ENCODE data around the gene PKIB. TPM values are rescaled to one million over a fixed set of nuclear protein-coding genes. Genes with fewer than 3 reads are reported as not detected.

Gene PKIB
- total and polyA plus RNA-seq, 2 donors (not counting 3 experiments of a cell fraction or from before 2014, with no cell fraction given): not detected

DNA sequence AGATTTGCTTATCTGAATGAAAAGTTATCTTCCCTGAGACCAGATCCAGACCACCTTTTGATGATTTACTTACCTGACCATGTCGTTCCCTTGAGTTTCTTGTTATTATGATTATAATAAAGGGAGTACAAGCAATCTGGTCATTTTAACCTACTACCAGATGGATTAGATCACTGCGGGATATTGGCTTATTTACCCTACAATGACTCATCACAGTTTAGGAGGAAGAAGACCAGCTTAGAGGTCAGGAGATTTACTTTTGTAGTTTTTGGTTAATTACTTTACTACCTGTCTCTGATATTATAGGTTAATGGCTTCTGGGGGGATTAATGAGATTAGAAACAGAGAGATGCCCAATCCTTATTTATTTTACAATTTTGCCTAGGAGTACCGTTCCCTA is 10.7 kb downstream of the PKIB start:
- DNase-seq (ENCODE audit: low read depth, low spot score): no peak
- H4K20me1 ChIP-seq (replicated peaks; ENCODE audit: control insufficient read depth, extremely low read depth, insufficient read depth, low read length): no peaks in the 10 kb centered on the region
- no peak overlapping the region for H3K4me2 ChIP-seq (ENCODE audit: insufficient read depth, low read length)
- H3K79me2 ChIP-seq (ENCODE audit: control insufficient read depth, insufficient read depth, low read length): no peaks in the 10 kb centered on the region
- no peak overlapping the region for H2AFZ ChIP-seq (ENCODE audit: low read depth, low read length)
- no peaks in the 10 kb centered on the region for H3K9me3 ChIP-seq (replicated peaks; ENCODE audit: control insufficient read depth, insufficient read depth, low read length)
- no peak overlapping the region for H3K27ac ChIP-seq (ENCODE audit: insufficient read depth, low read depth, low read length)
- H3K4me3 ChIP-seq (replicated peaks in 1 of 3; ENCODE audit: insufficient read depth in 1 of 3, low read depth in 1 of 3, low read length in 3 of 3): no peak overlapping the region
- intact Hi-C loops (cut with micrococcal nuclease): no loop called here
- H3K9ac ChIP-seq (replicated peaks; ENCODE audit: extremely low read depth, insufficient read depth, low read length): no peak overlapping the region
- H3K4me1 ChIP-seq (ENCODE audit: control insufficient read depth, extremely low read depth, insufficient read depth, low read length): no peaks in the 10 kb centered on the region
- dilution Hi-C loops (cut with MboI; ENCODE audit: extremely low pct_ligation_motif_present, low sequenced_read_pairs): no loop called here
- no TSS peak for BruUV-seq (replicated peaks)
- no peak for FAIRE-seq
- no peaks in the 10 kb centered on the region for H3K36me3 ChIP-seq (ENCODE audit: control insufficient read depth in 2 of 2, extremely low read depth in 1 of 2, insufficient read depth in 2 of 2, low read length in 2 of 2)
- no peaks in the 10 kb centered on the region for H3K27me3 ChIP-seq (ENCODE audit: control insufficient read depth in 2 of 2, insufficient read depth in 2 of 2, low read length in 2 of 2)
- no peak for TF ChIP-seq GATA2 (IDR thresholded peaks at IDR 0.05; ENCODE audit: insufficient read depth, insufficient read length, low read depth, low read length)
- no peak for TF ChIP-seq MYC (IDR thresholded peaks at IDR 0.05; ENCODE audit: low read depth, low read length)
- H3K9me1 ChIP-seq (replicated peaks; ENCODE audit: control insufficient read depth, extremely low read depth, insufficient read depth, low read length): no peaks in the 10 kb centered on the region
- ChIA-PET CTCF (interaction anchor here (1.0 kb wide), 1 partner anchor 11 kb away, joined by 3 read pairs; the partner anchor contains the start of gene PKIB), POLR2A (no interaction called here)

- intact Hi-C loops (cut with micrococcal nuclease): no loop called here
- no peak overlapping the region for H2AFZ ChIP-seq (ENCODE audit: low read depth, low read length)
- ChIA-PET POLR2A (no interaction called here), CTCF (no interaction called here)
- no peak overlapping the region for H3K4me2 ChIP-seq (ENCODE audit: insufficient read depth, low read length)
- H3K27ac ChIP-seq (ENCODE audit: insufficient read depth, low read depth, low read length): no peak overlapping the region
- no peaks in the 10 kb centered on the region for H3K9me3 ChIP-seq (replicated peaks; ENCODE audit: control insufficient read depth, insufficient read depth, low read length)
- no peak for DNase-seq (ENCODE audit: low read depth, low spot score)
- no peaks in the 10 kb centered on the region for H4K20me1 ChIP-seq (replicated peaks; ENCODE audit: control insufficient read depth, extremely low read depth, insufficient read depth, low read length)
- H3K27me3 ChIP-seq (ENCODE audit: control insufficient read depth in 2 of 2, insufficient read depth in 2 of 2, low read length in 2 of 2): no peaks in the 10 kb centered on the region
- dilution Hi-C loops (cut with MboI; ENCODE audit: extremely low pct_ligation_motif_present, low sequenced_read_pairs): no loop called here
- H3K4me3 ChIP-seq (replicated peaks in 1 of 3; ENCODE audit: insufficient read depth in 1 of 3, low read depth in 1 of 3, low read length in 3 of 3): no peak overlapping the region
- H3K79me2 ChIP-seq (ENCODE audit: control insufficient read depth, insufficient read depth, low read length): no peaks in the 10 kb centered on the region
- H3K9ac ChIP-seq (replicated peaks; ENCODE audit: extremely low read depth, insufficient read depth, low read length): no peak overlapping the region
- BruUV-seq (replicated peaks): no TSS peak
- H3K36me3 ChIP-seq (ENCODE audit: control insufficient read depth in 2 of 2, extremely low read depth in 1 of 2, insufficient read depth in 2 of 2, low read length in 2 of 2): no peaks in the 10 kb centered on the region
- no peaks in the 10 kb centered on the region for H3K4me1 ChIP-seq (ENCODE audit: control insufficient read depth, extremely low read depth, insufficient read depth, low read length)
- no peak for TF ChIP-seq MAX (IDR thresholded peaks at IDR 0.05; ENCODE audit: insufficient read depth, insufficient read length)
- no peak for TF ChIP-seq JUN (IDR thresholded peaks at IDR 0.05; ENCODE audit: borderline replicate concordance, insufficient read depth, insufficient read length, low read depth)
- TF ChIP-seq POLR2A (IDR thresholded peaks at IDR 0.05; ENCODE audit: low read depth, low read length): no peak
- TF ChIP-seq MYC (IDR thresholded peaks at IDR 0.05; ENCODE audit: low read depth, low read length): no peak
- no peak for TF ChIP-seq CTCF (IDR thresholded peaks at IDR 0.05; ENCODE audit: extremely low read depth in 1 of 2, insufficient read depth in 1 of 2, low read depth in 1 of 2, low read length in 2 of 2)
- TF ChIP-seq POLR2AphosphoS5 (IDR thresholded peaks at IDR 0.05; ENCODE audit: insufficient read depth, low read depth, low read length): no peak
- TF ChIP-seq GATA2 (IDR thresholded peaks at IDR 0.05; ENCODE audit: insufficient read depth, insufficient read length, low read depth, low read length): no peak
- H3K9me1 ChIP-seq (replicated peaks; ENCODE audit: control insufficient read depth, extremely low read depth, insufficient read depth, low read length): no peaks in the 10 kb centered on the region
- no peak for FAIRE-seq
Observed at GRCh38 chr6:122621638-122622037, 11.4 kb downstream of the PKIB start.

All from endothelial cell of umbilical vein (primary cell).